Measurements from ENCODE around the gene ZNF608.

DNA sequence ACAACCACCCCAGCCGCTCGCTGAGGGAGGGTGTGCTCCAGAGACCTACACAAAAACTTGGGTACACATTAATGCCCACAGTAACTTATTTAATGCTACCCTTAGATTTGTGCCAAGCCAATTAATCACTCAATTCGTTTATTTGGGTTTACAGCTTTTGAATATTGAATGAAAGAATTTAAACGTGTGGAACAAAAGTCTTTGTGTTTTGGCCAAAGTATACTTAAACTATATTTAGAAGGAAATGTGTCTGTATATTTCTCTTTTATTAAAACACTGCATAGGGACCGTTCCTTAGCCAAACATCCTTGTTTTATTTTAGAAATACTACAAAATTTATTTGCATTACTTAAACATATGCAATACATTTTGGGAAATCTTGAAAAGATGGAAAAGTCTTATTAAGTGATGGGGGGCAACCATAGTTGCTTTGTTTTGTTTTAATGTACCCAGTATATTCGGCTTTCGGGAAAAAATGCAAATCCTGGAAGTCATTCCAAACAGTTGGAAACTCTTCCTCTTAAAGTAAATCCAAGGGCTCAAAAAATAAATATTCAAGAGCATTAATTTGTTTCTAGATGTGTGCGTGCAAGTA, 11.8 kb downstream of the ZNF608 start:
- TF ChIP-seq, protein P1, sequence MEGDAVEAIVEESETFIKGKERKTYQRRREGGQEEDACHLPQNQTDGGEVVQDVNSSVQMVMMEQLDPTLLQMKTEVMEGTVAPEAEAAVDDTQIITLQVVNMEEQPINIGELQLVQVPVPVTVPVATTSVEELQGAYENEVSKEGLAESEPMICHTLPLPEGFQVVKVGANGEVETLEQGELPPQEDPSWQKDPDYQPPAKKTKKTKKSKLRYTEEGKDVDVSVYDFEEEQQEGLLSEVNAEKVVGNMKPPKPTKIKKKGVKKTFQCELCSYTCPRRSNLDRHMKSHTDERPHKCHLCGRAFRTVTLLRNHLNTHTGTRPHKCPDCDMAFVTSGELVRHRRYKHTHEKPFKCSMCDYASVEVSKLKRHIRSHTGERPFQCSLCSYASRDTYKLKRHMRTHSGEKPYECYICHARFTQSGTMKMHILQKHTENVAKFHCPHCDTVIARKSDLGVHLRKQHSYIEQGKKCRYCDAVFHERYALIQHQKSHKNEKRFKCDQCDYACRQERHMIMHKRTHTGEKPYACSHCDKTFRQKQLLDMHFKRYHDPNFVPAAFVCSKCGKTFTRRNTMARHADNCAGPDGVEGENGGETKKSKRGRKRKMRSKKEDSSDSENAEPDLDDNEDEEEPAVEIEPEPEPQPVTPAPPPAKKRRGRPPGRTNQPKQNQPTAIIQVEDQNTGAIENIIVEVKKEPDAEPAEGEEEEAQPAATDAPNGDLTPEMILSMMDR (IDR thresholded peaks at IDR 0.05): no peak
- no peak for TF ChIP-seq POLR2A (IDR thresholded peaks at IDR 0.05)

All from right lobe of liver (tissue), 4 donors.